Mesothelial cell of epicardium (in vitro differentiated cells): ENCODE measurements around the gene RNF224. TPM values are rescaled to one million over a fixed set of nuclear protein-coding genes. Genes with fewer than 3 reads are reported as not detected.

Experiments used
- DNase-seq, 2 experiments: peaks; one replicate each; pipeline ENCODE4 v3.0.0; 2021; ENCODE audit warnings: low spot score in 2 of 2; ENCODE audit not compliant: unreplicated experiment in 2 of 2
- H3K27ac Mint-ChIP-seq: 2 replicates; pipeline ENCODE4 v1.8.0; 2021; ENCODE audit warnings: mixed read lengths
- H3K27me3 Mint-ChIP-seq: 2 replicates; pipeline ENCODE4 v1.8.0; 2021; ENCODE audit warnings: low read depth, mixed read lengths
- H3K36me3 Mint-ChIP-seq: 2 replicates; pipeline ENCODE4 v1.8.0; 2021; ENCODE audit warnings: mixed read lengths
- H3K4me1 Mint-ChIP-seq: 2 replicates; pipeline ENCODE4 v1.8.0; 2021; ENCODE audit warnings: mixed read lengths
- H3K4me3 Mint-ChIP-seq: 2 replicates; pipeline ENCODE4 v1.8.0; 2021; ENCODE audit warnings: mild to moderate bottlenecking, moderate library complexity, mixed read lengths
- H3K9me3 Mint-ChIP-seq: 2 replicates; pipeline ENCODE4 v1.8.0; 2021; ENCODE audit warnings: mixed read lengths
- total RNA-seq: library from RNA; stranded (reverse); gene quantifications from 3 replicates; pipeline ENCODE4 v1.2.1, GENCODE V29; 2021
- TF ChIP-seq, protein P1 (sequence below): fragments of 200-600 bp; sonication (generic); IDR thresholded peaks from one replicate; pipeline ENCODE4 v1.5.0; 2021; ENCODE audit warnings: antibody characterized with exemption; ENCODE audit not compliant: unreplicated experiment

Gene RNF224
- total RNA-seq, 1 donor from 2014 or later: 0.16 TPM

DNA sequence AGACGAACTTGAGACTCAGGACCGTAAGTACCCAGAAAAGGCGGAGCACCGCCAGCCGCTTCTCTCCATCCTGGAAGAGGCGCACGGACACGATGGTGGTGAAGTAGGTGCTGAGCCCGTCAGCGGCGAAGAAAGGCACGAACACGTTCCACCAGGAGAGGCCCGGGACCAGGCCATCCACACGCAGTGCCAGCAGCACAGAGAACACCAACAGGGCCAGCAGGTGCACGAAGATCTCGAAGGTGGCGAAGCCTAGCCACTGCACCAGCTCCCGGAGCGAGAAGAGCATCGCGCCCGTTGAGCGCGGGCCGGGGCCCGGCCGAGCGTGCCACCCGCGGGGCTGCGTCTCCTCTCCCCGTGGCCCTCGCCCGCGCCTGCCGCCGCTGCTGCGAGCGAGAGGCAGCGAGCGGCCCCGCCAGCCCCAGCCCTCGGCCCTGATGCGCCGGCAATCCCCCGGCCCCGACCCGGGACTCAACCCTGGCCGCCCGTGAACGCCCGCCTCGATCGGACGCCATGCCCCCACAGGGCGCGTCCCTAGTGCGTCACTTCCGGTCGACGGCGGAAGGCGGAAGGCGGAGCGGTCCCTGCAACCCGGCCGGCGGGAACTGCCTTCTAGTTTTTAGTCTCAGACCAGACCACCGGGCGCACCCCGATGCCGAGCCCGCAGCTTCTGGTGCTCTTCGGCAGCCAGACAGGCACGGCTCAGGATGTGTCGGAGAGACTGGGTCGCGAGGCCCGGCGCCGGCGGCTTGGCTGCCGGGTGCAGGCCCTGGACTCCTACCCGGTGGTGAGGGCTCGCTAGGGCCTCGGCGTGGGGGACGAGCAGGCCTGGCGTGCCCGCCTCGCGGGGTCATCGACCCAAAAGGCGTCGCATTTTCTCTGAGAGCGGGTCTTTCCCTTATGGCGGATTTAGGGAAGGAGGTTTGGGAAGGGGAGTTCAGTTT lies 21.9 kb upstream of the RNF224 start, which contains the start of the genes NDOR1 and TMEM203:
Gene NDOR1 (plus strand): TSS at position 575 of the 944 bp plus-strand sequence. CDS start 78 bp downstream, at position 653.
Gene TMEM203 (minus strand): TSS at position 523 of the 944 bp plus-strand sequence. CDS start 234 bp downstream, at position 289.
- Mint-ChIP-seq H3K27ac (peak within 1 kb of the TSS; percentile 96), H3K27me3 (no peaks in the 10 kb centered on the region), H3K4me1 (peaks cover 37% of the 10 kb centered on the region), H3K36me3 (peaks cover 10% of the 10 kb centered on the region), H3K9me3 (no peaks in the 10 kb centered on the region), H3K4me3 (peak within 1 kb of the TSS; percentile 95)
- DNase-seq: peak; percentile 95 to 96
- TF ChIP-seq, protein P1, sequence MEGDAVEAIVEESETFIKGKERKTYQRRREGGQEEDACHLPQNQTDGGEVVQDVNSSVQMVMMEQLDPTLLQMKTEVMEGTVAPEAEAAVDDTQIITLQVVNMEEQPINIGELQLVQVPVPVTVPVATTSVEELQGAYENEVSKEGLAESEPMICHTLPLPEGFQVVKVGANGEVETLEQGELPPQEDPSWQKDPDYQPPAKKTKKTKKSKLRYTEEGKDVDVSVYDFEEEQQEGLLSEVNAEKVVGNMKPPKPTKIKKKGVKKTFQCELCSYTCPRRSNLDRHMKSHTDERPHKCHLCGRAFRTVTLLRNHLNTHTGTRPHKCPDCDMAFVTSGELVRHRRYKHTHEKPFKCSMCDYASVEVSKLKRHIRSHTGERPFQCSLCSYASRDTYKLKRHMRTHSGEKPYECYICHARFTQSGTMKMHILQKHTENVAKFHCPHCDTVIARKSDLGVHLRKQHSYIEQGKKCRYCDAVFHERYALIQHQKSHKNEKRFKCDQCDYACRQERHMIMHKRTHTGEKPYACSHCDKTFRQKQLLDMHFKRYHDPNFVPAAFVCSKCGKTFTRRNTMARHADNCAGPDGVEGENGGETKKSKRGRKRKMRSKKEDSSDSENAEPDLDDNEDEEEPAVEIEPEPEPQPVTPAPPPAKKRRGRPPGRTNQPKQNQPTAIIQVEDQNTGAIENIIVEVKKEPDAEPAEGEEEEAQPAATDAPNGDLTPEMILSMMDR: no peak

DNA sequence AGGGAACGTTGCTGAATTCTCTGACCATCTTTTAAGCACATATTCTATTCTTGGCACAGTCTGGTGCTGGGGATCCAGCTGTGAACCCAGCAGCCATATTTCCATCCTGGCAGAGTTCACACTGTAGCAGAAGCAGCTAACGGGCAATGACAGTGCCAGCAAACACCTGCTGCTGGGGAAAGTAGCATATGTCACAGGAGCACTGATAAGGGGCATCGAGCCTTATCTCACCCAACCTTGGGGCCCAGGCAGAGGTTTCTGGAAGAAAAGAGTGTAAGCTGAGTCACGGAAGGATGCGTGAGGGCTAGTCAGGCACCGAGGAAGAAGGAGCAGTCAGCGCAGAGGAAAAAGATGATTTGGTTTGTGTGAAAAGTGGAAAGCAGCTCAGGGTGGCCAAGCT lies 20.7 kb upstream of the RNF224 start:
- Mint-ChIP-seq H3K9me3 (no peaks in the 10 kb centered on the region), H3K4me3 (peak overlapping the region; percentile 95), H3K27me3 (no peaks in the 10 kb centered on the region), H3K4me1 (peaks cover 30% of the 10 kb centered on the region), H3K27ac (peak overlapping the region; percentile 94), H3K36me3 (peaks cover 12% of the 10 kb centered on the region)
- no peak for DNase-seq
- TF ChIP-seq, protein P1: no peak

DNA sequence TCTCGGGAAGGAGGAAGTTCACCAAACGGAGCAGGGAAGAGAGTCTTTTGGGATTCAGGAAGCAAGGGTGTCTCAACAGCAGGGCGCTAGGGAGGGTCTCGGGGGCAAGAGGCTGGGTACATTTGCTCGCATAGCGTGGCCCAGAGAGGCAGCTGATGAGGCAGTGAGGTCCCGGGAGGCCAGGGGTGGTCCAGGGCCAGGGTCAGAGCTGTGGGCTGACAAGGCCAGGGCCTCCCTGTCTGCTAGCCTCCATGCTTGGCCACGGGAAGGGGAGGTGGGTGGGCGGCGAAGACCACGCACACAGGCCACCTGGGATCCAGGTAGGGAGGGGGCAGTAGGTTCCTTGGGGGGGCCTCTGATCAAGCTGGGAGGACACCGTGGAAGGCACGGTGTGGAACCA lies 15.8 kb upstream of the RNF224 start:
- Mint-ChIP-seq H3K4me1 (peaks cover 4% of the 10 kb centered on the region), H3K36me3 (peaks cover 15% of the 10 kb centered on the region), H3K4me3 (no peak overlapping the region), H3K27me3 (no peaks in the 10 kb centered on the region), H3K9me3 (no peaks in the 10 kb centered on the region), H3K27ac (no peak overlapping the region)
- TF ChIP-seq, protein P1: no peak
- no peak for DNase-seq

DNA sequence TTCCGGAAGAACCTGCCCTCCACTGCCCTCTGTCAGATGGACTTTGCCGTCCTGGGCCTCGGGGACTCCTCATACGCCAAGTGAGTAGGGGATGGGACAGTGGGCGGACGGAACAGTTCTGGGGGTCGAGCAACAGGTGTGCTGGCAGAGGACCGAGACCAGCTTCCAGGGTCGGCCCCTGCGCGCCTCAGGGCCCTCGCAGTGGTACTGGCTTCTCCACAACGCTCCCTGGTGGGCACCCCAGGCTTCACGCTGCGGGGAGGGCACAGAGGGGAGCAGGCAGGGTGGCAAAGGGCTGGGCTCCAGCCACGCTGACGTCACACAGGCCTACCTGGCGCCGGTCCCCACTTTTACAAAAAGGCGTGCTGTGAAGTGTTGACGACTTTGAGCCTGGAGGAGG lies 14.8 kb upstream of the RNF224 start:
- no peak for DNase-seq
- H3K27ac Mint-ChIP-seq: no peak overlapping the region
- no peaks in the 10 kb centered on the region for H3K27me3 Mint-ChIP-seq
- peaks cover 11% of the 10 kb centered on the region for H3K36me3 Mint-ChIP-seq
- no peak overlapping the region for H3K4me3 Mint-ChIP-seq
- H3K4me1 Mint-ChIP-seq: peaks cover 4% of the 10 kb centered on the region
- TF ChIP-seq, protein P1: no peak
- no peaks in the 10 kb centered on the region for H3K9me3 Mint-ChIP-seq

DNA sequence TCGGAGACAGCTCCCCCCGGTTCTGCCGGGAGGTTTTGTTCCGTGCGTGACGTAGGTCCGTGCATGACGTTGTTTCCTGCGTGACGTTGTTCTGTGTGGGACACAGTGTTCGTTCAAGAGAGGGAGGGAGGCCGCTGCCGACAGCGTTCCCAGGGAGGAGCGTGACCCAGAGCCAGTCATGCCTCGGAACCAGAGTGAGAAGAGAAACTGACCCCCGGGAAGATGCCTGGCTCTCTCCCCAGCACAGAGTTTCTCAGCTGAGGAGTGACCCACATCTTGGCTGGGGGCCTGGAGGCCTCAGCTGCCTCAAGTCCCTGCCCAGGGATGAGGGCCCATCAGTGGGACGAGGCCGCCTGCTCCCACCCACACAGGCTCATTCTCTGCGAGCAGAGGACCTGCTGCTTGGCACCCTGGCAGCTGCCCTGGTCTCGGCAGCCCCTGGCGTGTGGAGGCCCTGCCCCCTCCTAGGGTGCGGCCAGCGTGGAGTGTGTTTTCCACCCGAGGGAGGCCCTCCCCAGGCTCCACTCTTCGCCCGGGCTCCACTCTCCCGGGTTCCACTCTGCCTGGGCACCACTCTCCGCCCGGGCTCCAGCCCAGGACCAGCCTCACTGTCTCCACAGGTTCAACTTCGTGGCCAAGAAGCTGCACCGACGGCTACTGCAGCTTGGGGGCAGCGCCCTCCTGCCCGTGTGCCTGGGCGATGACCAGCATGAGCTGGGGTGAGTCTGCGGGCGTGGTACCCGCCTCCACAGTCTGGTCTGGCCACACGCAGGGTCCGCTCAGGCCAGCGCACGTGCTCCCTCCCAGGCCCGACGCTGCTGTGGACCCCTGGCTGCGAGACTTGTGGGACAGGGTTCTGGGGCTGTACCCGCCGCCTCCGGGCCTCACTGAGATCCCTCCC lies 13.9 kb upstream of the RNF224 start:
- no peak overlapping the region for H3K4me3 Mint-ChIP-seq
- peaks cover 4% of the 10 kb centered on the region for H3K4me1 Mint-ChIP-seq
- peaks cover 10% of the 10 kb centered on the region for H3K36me3 Mint-ChIP-seq
- no peak overlapping the region for H3K27ac Mint-ChIP-seq
- no peak for DNase-seq
- H3K27me3 Mint-ChIP-seq: no peaks in the 10 kb centered on the region
- TF ChIP-seq, protein P1: no peak
- H3K9me3 Mint-ChIP-seq: no peaks in the 10 kb centered on the region
